ENCODE results near the gene SIGLEC7.

GRCh38 chr19:51200071-51200666 is 58.1 kb downstream of the SIGLEC7 start:
- TF ChIP-seq GLIS3 (CRISPR knock-in tag; IDR thresholded peaks at IDR 0.05) (no peak), CREB5 (CRISPR knock-in tag; IDR thresholded peaks at IDR 0.05; ENCODE audit: low read depth) (no peak), POU6F1 (CRISPR knock-in tag; IDR thresholded peaks at IDR 0.05; ENCODE audit: borderline replicate concordance, low read depth) (no peak), ZFP3 (CRISPR knock-in tag; IDR thresholded peaks at IDR 0.05) (no peak), RARB (CRISPR knock-in tag; IDR thresholded peaks at IDR 0.05) (no peak), BACH2 (CRISPR knock-in tag; IDR thresholded peaks at IDR 0.05; ENCODE audit: borderline replicate concordance) (no peak), OSR1 (CRISPR knock-in tag; IDR thresholded peaks at IDR 0.05) (no peak), ZNF565 (CRISPR knock-in tag; conservative IDR thresholded peaks at IDR 0.05; ENCODE audit: low read depth) (no peak), ARNTL (CRISPR knock-in tag; IDR thresholded peaks at IDR 0.05; ENCODE audit: borderline replicate concordance, low read depth) (no peak)

Measured in SK-N-SH treated with all-trans-retinoic acid at 6 μM for 48 hours (cell line).